DOHH2 (cell line): ENCODE data around the gene IL32.

Source experiments
- H3F3A ChIP-seq: fragments of 200-600 bp; sonication (generic), shearing (Covaris generic); 2 replicates; pipeline ENCODE4 v1.6.0; 2016; ENCODE audit warnings: antibody characterized with exemption, mild to moderate bottlenecking; ENCODE audit not compliant: control insufficient read depth, insufficient read depth
- H3K27ac ChIP-seq: fragments of 200-600 bp; sonication (generic); 2 replicates; pipeline ENCODE4 v1.5.1; 2014; ENCODE audit warnings: low read depth, mild to moderate bottlenecking, low read length, moderate library complexity
- H3K27me3 ChIP-seq: fragments of 200-600 bp; sonication (generic); 2 replicates; pipeline ENCODE4 v1.6.1; 2014; ENCODE audit warnings: mild to moderate bottlenecking, low read length, mixed read lengths; ENCODE audit not compliant: control insufficient read depth
- H3K36me3 ChIP-seq: fragments of 200-600 bp; sonication (generic); 2 replicates; pipeline ENCODE4 v1.6.1; 2014; ENCODE audit warnings: mild to moderate bottlenecking, low read length, moderate library complexity, mixed read lengths; ENCODE audit not compliant: control insufficient read depth
- H3K4me1 ChIP-seq: fragments of 200-600 bp; sonication (generic); 2 replicates; pipeline ENCODE4 v1.6.1; 2014; ENCODE audit warnings: mild to moderate bottlenecking, low read length, mixed read lengths; ENCODE audit not compliant: control insufficient read depth
- H3K4me2 ChIP-seq: fragments of 200-600 bp; sonication (generic); 2 replicates; pipeline ENCODE4 v1.6.0; 2014; ENCODE audit warnings: mild to moderate bottlenecking, low read length, moderate library complexity
- H3K4me3 ChIP-seq: fragments of 200-600 bp; sonication (generic); 2 replicates; pipeline ENCODE4 v1.5.1; 2014; ENCODE audit warnings: mild to moderate bottlenecking, low read length, mixed read lengths
- H3K79me2 ChIP-seq: fragments of 200-600 bp; sonication (generic); 2 replicates; pipeline ENCODE4 v1.6.1; 2014; ENCODE audit warnings: mild to moderate bottlenecking, low read length, mixed read lengths; ENCODE audit not compliant: control insufficient read depth
- H3K9me2 ChIP-seq: fragments of 200-600 bp; sonication (generic); replicated peaks from 2 replicates; pipeline ENCODE4 v1.6.1; 2014; ENCODE audit warnings: mild to moderate bottlenecking, low read length, mixed read lengths; ENCODE audit not compliant: control insufficient read depth
- H3K9me3 ChIP-seq: fragments of 200-600 bp; sonication (generic); 2 replicates; pipeline ENCODE4 v1.6.1; 2014; ENCODE audit warnings: antibody characterized with exemption, low read length, mixed read lengths; ENCODE audit not compliant: control insufficient read depth, insufficient read depth
- H4K20me1 ChIP-seq: fragments of 200-600 bp; sonication (generic); 2 replicates; pipeline ENCODE4 v1.6.0; 2014; ENCODE audit warnings: low read depth, mild to moderate bottlenecking, antibody characterized with exemption, low read length, moderate library complexity; ENCODE audit not compliant: control insufficient read depth, insufficient read depth
- CTCF ChIP-seq: fragments of 200-600 bp; sonication (generic); IDR thresholded peaks from one replicate; pipeline ENCODE4 v1.5.1; 2014; ENCODE audit warnings: antibody characterized with exemption, mild to moderate bottlenecking, low read depth, low read length; ENCODE audit not compliant: poor library complexity, severe bottlenecking
- EZH2phosphoT487 ChIP-seq: fragments of 200-600 bp; sonication (generic); IDR thresholded peaks from 2 replicates; pipeline ENCODE4 v1.6.1; 2017; ENCODE audit warnings: borderline replicate concordance, mild to moderate bottlenecking, antibody characterized with exemption, low read length, moderate library complexity, mixed read lengths

Gene IL32

GRCh38 chr16:3088925-3089716 lies 23.7 kb downstream of the IL32 start:
- Histone ChIP-seq H3K4me2 (no peak overlapping the region), H3K27me3 (no peaks in the 10 kb centered on the region), H3K4me3 (no peak overlapping the region), H3K9me2 (no peaks in the 10 kb centered on the region), H4K20me1 (no peaks in the 10 kb centered on the region), H3F3A (no peaks in the 10 kb centered on the region), H3K9me3 (no peaks in the 10 kb centered on the region), H3K36me3 (no peaks in the 10 kb centered on the region), H3K4me1 (peaks cover 14% of the 10 kb centered on the region), H3K79me2 (no peaks in the 10 kb centered on the region), H3K27ac (no peak overlapping the region)
- TF ChIP-seq EZH2phosphoT487, result no peak

GRCh38 chr16:3089717-3090592 lies 24.5 kb downstream of the IL32 start:
- Histone ChIP-seq H3K4me2 (no peak overlapping the region), H4K20me1 (no peaks in the 10 kb centered on the region), H3K9me3 (no peaks in the 10 kb centered on the region), H3K36me3 (no peaks in the 10 kb centered on the region), H3K4me1 (peaks cover 14% of the 10 kb centered on the region), H3K9me2 (no peaks in the 10 kb centered on the region), H3K79me2 (no peaks in the 10 kb centered on the region), H3F3A (no peaks in the 10 kb centered on the region), H3K4me3 (no peak overlapping the region), H3K27ac (no peak overlapping the region), H3K27me3 (no peaks in the 10 kb centered on the region)
- TF ChIP-seq CTCF, result no peak
- no peak for TF ChIP-seq EZH2phosphoT487

- Histone ChIP-seq H3F3A (no peaks in the 10 kb centered on the region), H3K27me3 (no peaks in the 10 kb centered on the region), H3K9me2 (no peaks in the 10 kb centered on the region), H3K4me2 (no peak overlapping the region), H4K20me1 (no peaks in the 10 kb centered on the region), H3K27ac (no peak overlapping the region), H3K79me2 (no peaks in the 10 kb centered on the region), H3K36me3 (no peaks in the 10 kb centered on the region), H3K4me3 (no peak overlapping the region), H3K9me3 (no peaks in the 10 kb centered on the region), H3K4me1 (peaks cover 22% of the 10 kb centered on the region)
- no peak for TF ChIP-seq CTCF
Observed at GRCh38 chr16:3091551-3091950, 26.1 kb downstream of the IL32 start.
